Measurements from ENCODE around the gene EEFSEC. TPM values are rescaled to one million over a fixed set of nuclear protein-coding genes. Genes with fewer than 3 reads are reported as not detected.

The EEFSEC gene
- total RNA-seq, 1 experiment from 2014 or later: 9.5 TPM

- Histone ChIP-seq H2BK120ac (ENCODE audit: low read depth, low read length, poor library complexity, severe bottlenecking) (no peak overlapping the region), H2AK5ac (ENCODE audit: insufficient read length, low read length) (no peak overlapping the region), H3K18ac (ENCODE audit: insufficient read length, low read depth, low read length) (no peak overlapping the region), H3K9ac (ENCODE audit: extremely low read depth, insufficient read length, low read length) (no peak overlapping the region), H3T11ph (ENCODE audit: low read length) (no peak overlapping the region), H3K23me2 (ENCODE audit: insufficient read length, low read depth, low read length, poor library complexity, severe bottlenecking) (no peaks in the 10 kb centered on the region), H3K4me1 (ENCODE audit: insufficient read depth, low read length) (no peaks in the 10 kb centered on the region), H3K23ac (ENCODE audit: insufficient read length, low read depth, low read length) (no peak overlapping the region), H2BK12ac (ENCODE audit: insufficient read length, low read depth, low read length) (no peak overlapping the region), H3K4ac (ENCODE audit: low read depth, low read length) (no peak overlapping the region), H4K20me1 (ENCODE audit: control insufficient read depth, insufficient read depth, insufficient read length) (peaks cover 2% of the 10 kb centered on the region), H4K5ac (ENCODE audit: insufficient read length, low read depth, low read length) (no peak overlapping the region), H2BK15ac (ENCODE audit: low read depth, low read length) (no peak overlapping the region), H3K9me3 (ENCODE audit: control insufficient read depth, low read depth, low read length) (no peaks in the 10 kb centered on the region), H3K79me1 (ENCODE audit: insufficient read depth, low read depth, low read length, poor library complexity, severe bottlenecking) (no peaks in the 10 kb centered on the region), H3K79me2 (ENCODE audit: insufficient read depth, low read length) (no peaks in the 10 kb centered on the region), H2BK5ac (ENCODE audit: insufficient read length, low read length) (no peak overlapping the region), H4K8ac (replicated peaks; ENCODE audit: insufficient read length, low read depth, low read length) (no peak overlapping the region), H2BK20ac (ENCODE audit: low read depth, low read length, poor library complexity, severe bottlenecking) (no peak overlapping the region), H3K4me2 (ENCODE audit: insufficient read depth, insufficient read length, low read length) (no peak overlapping the region), H3K14ac (ENCODE audit: insufficient read depth, low read length) (no peak overlapping the region; the same call in 1 of the 2 replicates), H3K56ac (ENCODE audit: insufficient read length, low read depth, low read length) (no peak overlapping the region), H3K27ac (ENCODE audit: insufficient read length, low read depth, low read length) (no peak overlapping the region), H2AFZ (ENCODE audit: low read length) (no peak overlapping the region), H3K27me3 (ENCODE audit: insufficient read depth, low read length) (no peaks in the 10 kb centered on the region), H4K91ac (ENCODE audit: insufficient read length, low read depth, low read length) (no peak overlapping the region)
- DNase-seq: peak; percentile 10
- no peak for TF ChIP-seq CTCF (conservative IDR thresholded peaks at IDR 0.05)
- Mint-ChIP-seq H3K4me3 (no peak overlapping the region), H3K27ac (peak overlapping the region in 2 of 3 experiments; percentile 78 to 81; a peak in 3 of 7 replicates), H3K9me3 (no peaks in the 10 kb centered on the region), H3K36me3 (ENCODE audit: insufficient read depth in 1 of 3, low read depth in 3 of 3) (no peaks in the 10 kb centered on the region; a peak in 2 of 7 replicates), H3K4me1 (peaks cover 2 to 9% of the 10 kb centered on the region in 2 experiments; a peak in 2 of 4 replicates), H3K27me3 (ENCODE audit: low read depth) (no peaks in the 10 kb centered on the region; the same call in 1 of the 2 replicates)
- no CpG with 5 or more reads among the region's 8 CpGs for WGBS (ENCODE audit: extremely low coverage, insufficient read length, low lambda C conversion rate)
These were observed 167.5 kb downstream of the EEFSEC start for GRCh38 chr3:128320551-128321340.
